OCI-LY7 (cell line): Measurements from ENCODE around the gene ANKS4B. TPM values are rescaled to one million over a fixed set of nuclear protein-coding genes. Genes with fewer than 3 reads are reported as not detected.

Experiments
- BruUV-seq: library from RNA; stranded (reverse); fragments of 400-500 nt; replicated peaks from 2 replicates; lab custom pipeline; 2021; lab: Mats Ljungman, UMichigan
- CTCF ChIA-PET: fragments of 300-600 bp; sonication (Branson Sonifier 250); formaldehyde crosslinking; loops from one replicate; lab custom pipeline; 2022; ENCODE audit warnings: antibody characterized with exemption; ENCODE audit not compliant: unreplicated experiment; lab: Charles Lee
- POLR2A ChIA-PET: fragments of 300-600 bp; sonication (Branson Sonifier 250); formaldehyde crosslinking; loops from one replicate; lab custom pipeline; 2022; ENCODE audit warnings: antibody characterized with exemption; lab: Charles Lee
- DNase-seq: peaks from one replicate; pipeline ENCODE4 v3.0.0-alpha.2; 2015; ENCODE audit warnings: low spot score
- H2AFZ ChIP-seq: fragments of 200-600 bp; sonication (generic), shearing (Covaris generic); 2 replicates; pipeline ENCODE4 v1.6.1; 2014; ENCODE audit warnings: mild to moderate bottlenecking, antibody characterized with exemption, low read length, moderate library complexity
- H3K27ac ChIP-seq: fragments of 200-600 bp; sonication (generic); 2 replicates; pipeline ENCODE4 v1.5.1; 2014; ENCODE audit warnings: mixed run types, low read depth, mild to moderate bottlenecking, moderate library complexity, low read length, inconsistent platforms; ENCODE audit not compliant: poor library complexity, severe bottlenecking
- H3K36me3 ChIP-seq: fragments of 200-600 bp; sonication (generic); 2 replicates; pipeline ENCODE4 v1.6.1; 2014; ENCODE audit warnings: mild to moderate bottlenecking, antibody characterized with exemption, low read length, moderate library complexity, mixed read lengths; ENCODE audit not compliant: insufficient read depth
- H3K4me1 ChIP-seq: fragments of 200-600 bp; sonication (generic); 2 replicates; pipeline ENCODE4 v1.5.1; 2014; ENCODE audit warnings: mild to moderate bottlenecking, low read length; ENCODE audit not compliant: insufficient read depth, poor library complexity, severe bottlenecking
- H3K4me2 ChIP-seq: fragments of 200-600 bp; sonication (generic); 2 replicates; pipeline ENCODE4 v1.6.1; 2014; ENCODE audit warnings: mild to moderate bottlenecking, low read length
- H3K4me3 ChIP-seq: fragments of 200-600 bp; sonication (generic); 2 replicates; pipeline ENCODE4 v1.5.1; 2014; ENCODE audit warnings: mild to moderate bottlenecking, low read depth, low read length; ENCODE audit not compliant: poor library complexity, severe bottlenecking
- H3K79me2 ChIP-seq: fragments of 200-600 bp; sonication (generic); 2 replicates; pipeline ENCODE4 v1.6.1; 2016; ENCODE audit warnings: low read depth, mild to moderate bottlenecking, low read length, moderate library complexity, mixed read lengths; ENCODE audit not compliant: insufficient read depth
- H3K9me2 ChIP-seq: fragments of 200-600 bp; sonication (generic); 2 replicates; pipeline ENCODE4 v1.6.1; 2016; ENCODE audit warnings: mild to moderate bottlenecking, low read length, mixed read lengths; ENCODE audit not compliant: insufficient read depth
- H3K9me3 ChIP-seq: fragments of 200-600 bp; sonication (generic); 2 replicates; pipeline ENCODE4 v1.6.1; 2014; ENCODE audit warnings: mild to moderate bottlenecking, mixed run types, low read length, mixed read lengths
- H4K20me1 ChIP-seq: fragments of 200-600 bp; sonication (generic); 2 replicates; pipeline ENCODE4 v1.6.1; 2014; ENCODE audit warnings: mild to moderate bottlenecking, antibody characterized with exemption, low read length, moderate library complexity, mixed read lengths; ENCODE audit not compliant: insufficient read depth
- EZH2phosphoT487 ChIP-seq: fragments of 200-600 bp; sonication (generic); IDR thresholded peaks from 2 replicates; pipeline ENCODE4 v1.6.1; 2018; ENCODE audit warnings: low read depth, borderline replicate concordance, mild to moderate bottlenecking, mixed run types, antibody characterized with exemption, low read length, moderate library complexity, mixed read lengths
- intact Hi-C: fragments of 100-400 bp; cut with micrococcal nuclease; formaldehyde crosslinking; loops from one replicate; pipeline ENCODE4 v1.10.0; 2022; ENCODE audit not compliant: unreplicated experiment
- total RNA-seq, 2 experiments: library from RNA; depleted of rRNA in 1 of 2; stranded (reverse); fragments of >200 nt in 1 of 2; shearing (Covaris generic) in 1 of 2; gene quantifications; 2 replicates each; pipeline ENCODE4 v1.2.3, GENCODE V29; 2014 to 2022
- TF ChIP-seq, protein P1 (sequence below): fragments of 200-600 bp; sonication (generic); conservative IDR thresholded peaks from 2 replicates; pipeline ENCODE4 v1.5.1; 2014; ENCODE audit warnings: mild to moderate bottlenecking, antibody characterized with exemption, low read length, moderate library complexity, mixed read lengths

ANKS4B gene
- total RNA-seq, 2 experiments from 2014 or later = not detected

DNA sequence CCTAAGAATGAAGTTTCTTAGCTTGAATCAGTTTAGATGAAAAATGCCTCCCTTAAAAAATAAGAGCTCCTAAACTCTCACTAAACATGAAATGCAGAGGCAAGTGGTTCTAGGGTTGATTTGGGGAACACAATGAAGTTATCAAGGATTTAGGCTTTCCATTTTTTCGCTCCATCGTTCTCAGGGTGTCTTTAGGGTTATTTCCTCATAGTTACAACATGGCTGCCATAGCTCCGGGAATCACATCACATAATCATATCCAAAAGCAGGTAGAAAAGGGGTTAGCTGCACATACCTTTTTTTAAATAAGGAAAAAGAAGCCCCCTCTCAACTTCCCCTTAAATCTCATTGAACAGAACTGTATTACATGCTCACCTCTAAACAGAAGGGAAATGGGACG is 43.5 kb upstream of the ANKS4B start:
- Histone ChIP-seq H3K4me3 (no peak overlapping the region), H3K79me2 (no peaks in the 10 kb centered on the region)

DNA sequence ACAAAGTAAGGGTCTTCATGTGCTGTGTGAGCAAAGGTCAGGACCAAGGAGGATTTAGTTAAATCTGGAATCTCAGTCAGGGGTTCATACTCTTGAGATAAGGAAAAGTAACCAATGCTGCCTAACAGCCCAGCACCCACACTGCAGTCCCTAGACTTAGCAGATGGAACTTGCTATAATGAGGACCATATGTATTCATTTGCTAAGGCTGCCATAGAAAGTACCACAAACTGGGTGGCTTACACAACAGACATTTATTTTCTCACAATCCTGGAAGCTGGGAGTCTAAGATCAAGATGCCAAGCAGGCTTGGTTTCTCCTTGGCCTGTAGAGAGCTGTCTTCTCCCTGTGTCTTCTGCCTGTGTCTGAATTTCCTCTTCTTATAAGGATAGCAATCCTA is 42.9 kb upstream of the ANKS4B start:
- Histone ChIP-seq H3K9me2 (no peaks in the 10 kb centered on the region), H4K20me1 (no peaks in the 10 kb centered on the region), H3K4me3 (no peak overlapping the region), H3K4me2 (no peak overlapping the region), H2AFZ (no peak overlapping the region), H3K36me3 (no peaks in the 10 kb centered on the region), H3K27ac (no peak overlapping the region), H3K79me2 (no peaks in the 10 kb centered on the region), H3K9me3 (no peaks in the 10 kb centered on the region), H3K4me1 (no peaks in the 10 kb centered on the region)
- ChIA-PET CTCF (no interaction called here), POLR2A (interaction anchor here (0.7 kb wide), 1 partner anchor 131 kb away, joined by 4 read pairs; no protein-coding TSS in a partner anchor)
- no peak for DNase-seq
- intact Hi-C loops = no loop called here
- no TSS peak for BruUV-seq
- no peak for TF ChIP-seq EZH2phosphoT487
- TF ChIP-seq, protein P1, sequence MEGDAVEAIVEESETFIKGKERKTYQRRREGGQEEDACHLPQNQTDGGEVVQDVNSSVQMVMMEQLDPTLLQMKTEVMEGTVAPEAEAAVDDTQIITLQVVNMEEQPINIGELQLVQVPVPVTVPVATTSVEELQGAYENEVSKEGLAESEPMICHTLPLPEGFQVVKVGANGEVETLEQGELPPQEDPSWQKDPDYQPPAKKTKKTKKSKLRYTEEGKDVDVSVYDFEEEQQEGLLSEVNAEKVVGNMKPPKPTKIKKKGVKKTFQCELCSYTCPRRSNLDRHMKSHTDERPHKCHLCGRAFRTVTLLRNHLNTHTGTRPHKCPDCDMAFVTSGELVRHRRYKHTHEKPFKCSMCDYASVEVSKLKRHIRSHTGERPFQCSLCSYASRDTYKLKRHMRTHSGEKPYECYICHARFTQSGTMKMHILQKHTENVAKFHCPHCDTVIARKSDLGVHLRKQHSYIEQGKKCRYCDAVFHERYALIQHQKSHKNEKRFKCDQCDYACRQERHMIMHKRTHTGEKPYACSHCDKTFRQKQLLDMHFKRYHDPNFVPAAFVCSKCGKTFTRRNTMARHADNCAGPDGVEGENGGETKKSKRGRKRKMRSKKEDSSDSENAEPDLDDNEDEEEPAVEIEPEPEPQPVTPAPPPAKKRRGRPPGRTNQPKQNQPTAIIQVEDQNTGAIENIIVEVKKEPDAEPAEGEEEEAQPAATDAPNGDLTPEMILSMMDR = no peak

More for the DNA sequence above, 43.5 kb upstream of the ANKS4B start:
- intact Hi-C loops = no loop called here
- Histone ChIP-seq H3K4me1 (no peaks in the 10 kb centered on the region), H3K4me2 (no peak overlapping the region), H3K9me3 (no peaks in the 10 kb centered on the region), H3K36me3 (no peaks in the 10 kb centered on the region), H4K20me1 (no peaks in the 10 kb centered on the region), H3K27ac (no peak overlapping the region), H2AFZ (no peak overlapping the region), H3K9me2 (no peaks in the 10 kb centered on the region)
- TF ChIP-seq, protein P1 = no peak
- ChIA-PET POLR2A (no interaction called here), CTCF (no interaction called here)
- no peak for DNase-seq
- BruUV-seq = no TSS peak

- ChIA-PET CTCF (no interaction called here), POLR2A (no interaction called here)
- H3K4me3 ChIP-seq = no peak overlapping the region
- no TSS peak for BruUV-seq
- H3K4me2 ChIP-seq = no peak overlapping the region
- H3K36me3 ChIP-seq = no peaks in the 10 kb centered on the region
- H3K9me2 ChIP-seq = no peaks in the 10 kb centered on the region
- no peaks in the 10 kb centered on the region for H3K9me3 ChIP-seq
- no peak overlapping the region for H3K27ac ChIP-seq
- intact Hi-C loops = no loop called here
- no peaks in the 10 kb centered on the region for H3K4me1 ChIP-seq
- DNase-seq = no peak
- no peaks in the 10 kb centered on the region for H4K20me1 ChIP-seq
- TF ChIP-seq, protein P1 = no peak
- TF ChIP-seq EZH2phosphoT487 = no peak
- H3K79me2 ChIP-seq = no peaks in the 10 kb centered on the region
- no peak overlapping the region for H2AFZ ChIP-seq
Measured at GRCh38 chr16:21192991-21193390, 40.5 kb upstream of the ANKS4B start.
